ENCODE data around the gene HELZ.

Gene HELZ

GRCh38 chr17:67067571-67068482 lies 177.2 kb downstream of the HELZ start:
- no peak for DNase-seq

GRCh38 chr17:67066717-67067116 lies 178.3 kb downstream of the HELZ start:
- no peak for DNase-seq

GRCh38 chr17:67063141-67063540 lies 181.9 kb downstream of the HELZ start:
- no peak for DNase-seq

- no peak for DNase-seq
These were observed 185.6 kb downstream of the HELZ start for GRCh38 chr17:67059372-67059771.

GRCh38 chr17:67058036-67058435 lies 187.0 kb downstream of the HELZ start:
- DNase-seq, result no peak

- DNase-seq, result no peak
These were observed 188.1 kb downstream of the HELZ start for GRCh38 chr17:67056746-67057490.

- no peak for DNase-seq
These were observed 188.9 kb downstream of the HELZ start for GRCh38 chr17:67055811-67056745.

GRCh38 chr17:67055041-67055443 lies 190.0 kb downstream of the HELZ start:
- no peak for DNase-seq

GRCh38 chr17:67054608-67055007 lies 190.4 kb downstream of the HELZ start:
- no peak for DNase-seq

- DNase-seq, result no peak
These were observed 190.9 kb downstream of the HELZ start for GRCh38 chr17:67054011-67054591.

- DNase-seq, result no peak
These were observed 191.5 kb downstream of the HELZ start for GRCh38 chr17:67053438-67054000.

- DNase-seq, result no peak
These were observed 192.1 kb downstream of the HELZ start for GRCh38 chr17:67052720-67053437.

GRCh38 chr17:67051837-67052236 lies 193.2 kb downstream of the HELZ start:
- DNase-seq, result no peak

GRCh38 chr17:67051155-67051538 lies 193.8 kb downstream of the HELZ start:
- DNase-seq, result no peak

GRCh38 chr17:67050471-67051154 lies 194.4 kb downstream of the HELZ start:
- no peak for DNase-seq

GRCh38 chr17:67050066-67050465 lies 194.9 kb downstream of the HELZ start:
- no peak for DNase-seq

- no peak for DNase-seq
These were observed 195.8 kb downstream of the HELZ start for GRCh38 chr17:67049025-67049739.

GRCh38 chr17:67047382-67047781 lies 197.6 kb downstream of the HELZ start:
- no peak for DNase-seq

- DNase-seq, result no peak
These were observed 198.6 kb downstream of the HELZ start for GRCh38 chr17:67046398-67046797.

GRCh38 chr17:67044940-67045339 lies 200.1 kb downstream of the HELZ start:
- DNase-seq, result no peak
